Liver (tissue), 3 donors: ENCODE measurements around the gene LCE2D.

Experiments
- CTCF ChIP-seq: fragments of 150-350 bp; IDR thresholded peaks from 2 replicates; pipeline ENCODE4 v1.5.1; 2017; ENCODE audit warnings: improper control_type of control experiment, low read depth, low read length; ENCODE audit not compliant: missing input control
- RAD21 ChIP-seq, 2 donors: IDR thresholded peaks; 2 replicates each; pipeline ENCODE4 v1.6.1; 2016; ENCODE audit warnings: antibody characterized with exemption in 2 of 2, mild to moderate bottlenecking in 2 of 2
- RXRA ChIP-seq, 2 donors: IDR thresholded peaks; 2 replicates each; pipeline ENCODE4 v1.6.1; 2017 to 2018; ENCODE audit warnings: antibody characterized with exemption in 2 of 2, mild to moderate bottlenecking in 1 of 2
- donor health status: healthy.
- donor health status: healthy.

GRCh38 chr1:152681616-152682015 lies 18.4 kb downstream of the LCE2D start:
- TF ChIP-seq CTCF (no peak), RAD21 (IDR thresholded peaks at IDR 0.05) (no peak), RXRA (IDR thresholded peaks at IDR 0.05) (no peak)
